Right ventricle myocardium inferior (tissue), 1 donor: ENCODE results near the gene PTGIR. TPM values are rescaled to one million over a fixed set of nuclear protein-coding genes. Genes with fewer than 3 reads are reported as not detected.
"Not testable (repeated sequence)": the region's sequence is repeated elsewhere in the genome, so short reads cannot be mapped to it uniquely, and the experiment has no call there.

Experiments
- ATAC-seq: fragments of 200-7000 bp; cut with Tn5 transposase; one replicate; pipeline ENCODE4 v1.9.1; 2020; ENCODE audit warnings: mild to moderate bottlenecking, moderate library complexity
- DNase-seq: peaks from one replicate; pipeline ENCODE4 v3.0.0; 2021; ENCODE audit errors: missing footprints
- intact Hi-C: fragments of 100-400 bp; cut with DNase I; formaldehyde crosslinking; loops from one replicate; pipeline ENCODE4 v1.11.0; 2022
- total RNA-seq: library from RNA; stranded (reverse); fragmentation: NEBNext Ultra II Directional; extraction: Animal tissue kit (Norgen Biotek cat#: 25700); gene quantifications from one replicate; pipeline ENCODE4 v1.2.1, GENCODE V29; 2021
- donor health status: DM: no; HTN: yes; CAD: no; lungs with severe emphysema.

PTGIR gene
- total RNA-seq, 1 donor from 2014 or later, result 3.8 TPM

GRCh38 chr19:46644720-46645119 lies 19.8 kb upstream of the PTGIR start:
- intact Hi-C loops, result no loop called here
- ATAC-seq (peak; percentile 16), DNase-seq (no peak)

GRCh38 chr19:46640656-46641055 lies 15.8 kb upstream of the PTGIR start:
- intact Hi-C loops, result no loop called here
- DNase-seq, result no peak
- ATAC-seq, result no peak

- ATAC-seq (peak; percentile 58), DNase-seq (peak; percentile 80)
- intact Hi-C loops, result no loop called here
Measured at GRCh38 chr19:46639358-46640182, 14.7 kb upstream of the PTGIR start.

- DNase-seq, result no peak
- intact Hi-C loops, result no loop called here
- ATAC-seq, result no peak
Measured at GRCh38 chr19:46637224-46637623, 12.3 kb upstream of the PTGIR start.

- ATAC-seq (no peak), DNase-seq (no peak)
- intact Hi-C loops, result no loop called here
Measured at GRCh38 chr19:46635920-46636761, 11.3 kb upstream of the PTGIR start, which contains the start of gene GNG8. GNG8 (minus strand) TSS chr19:46636202; CDS start chr19:46634682, 1,520 bp downstream.

- ATAC-seq, result no peak
- DNase-seq, result no peak
- intact Hi-C loops, result no loop called here
Measured at GRCh38 chr19:46634656-46635218, 9.8 kb upstream of the PTGIR start.

- peak; percentile 23 for ATAC-seq
- peak; percentile 80 for DNase-seq
- intact Hi-C loops, result no loop called here
Measured at GRCh38 chr19:46634045-46634655, 9.3 kb upstream of the PTGIR start.

GRCh38 chr19:46633130-46633529 lies 8.2 kb upstream of the PTGIR start:
- no peak for ATAC-seq
- DNase-seq, result no peak
- intact Hi-C loops, result no loop called here

- intact Hi-C loops, result no loop called here
- no peak for DNase-seq
- no peak for ATAC-seq
Measured at GRCh38 chr19:46631481-46631880, 6.6 kb upstream of the PTGIR start.

GRCh38 chr19:46630586-46631205 lies 5.8 kb upstream of the PTGIR start:
- ATAC-seq (peak; percentile 32), DNase-seq (no peak)
- intact Hi-C loops, result no loop called here

GRCh38 chr19:46629546-46630025 lies 4.7 kb upstream of the PTGIR start:
- DNase-seq, result no peak
- intact Hi-C loops, result no loop called here
- ATAC-seq, result no peak

GRCh38 chr19:46628970-46629369 lies 4.1 kb upstream of the PTGIR start:
- intact Hi-C loops, DNase-seq, ATAC-seq: not testable (repeated sequence)

GRCh38 chr19:46626446-46626845 lies 1.6 kb upstream of the PTGIR start:
- DNase-seq (no peak), ATAC-seq (no peak)
- intact Hi-C loops, result no loop called here

GRCh38 chr19:46625731-46626130 lies 842 bp upstream of the PTGIR start:
- DNase-seq (no peak), ATAC-seq (no peak)
- intact Hi-C loops, result no loop called here

GRCh38 chr19:46623915-46624502 lies 880 bp downstream of the PTGIR start:
- no peak for ATAC-seq
- DNase-seq, result no peak
- intact Hi-C loops, result no loop called here

- intact Hi-C loops, result no loop called here
- ATAC-seq (no peak), DNase-seq (no peak)
Measured at GRCh38 chr19:46622118-46622446, 2.8 kb downstream of the PTGIR start.

GRCh38 chr19:46621191-46622117 lies 3.4 kb downstream of the PTGIR start:
- ATAC-seq, result no peak
- DNase-seq, result no peak
- intact Hi-C loops, result no loop called here
